ENCODE data around the gene LAMA4. TPM values are rescaled to one million over a fixed set of nuclear protein-coding genes. Genes with fewer than 3 reads are reported as not detected.

The LAMA4 gene
- total and polyA plus RNA-seq, 9 donors, result 29.0 to 92.8 (median 42.5) TPM

- 77 to 88% (median 77%) methylated on average over 4 of the region's 4 CpGs for WGBS, 3 donors
- no peaks in the 10 kb centered on the region for H3K9me3 ChIP-seq
- H3K27me3 ChIP-seq, result no peaks in the 10 kb centered on the region
- H3K4me1 ChIP-seq (ENCODE audit: insufficient read depth), result peaks cover 15% of the 10 kb centered on the region
- TF ChIP-seq CTCF (IDR thresholded peaks at IDR 0.05), result no peak
- no peak for TF ChIP-seq EP300 (IDR thresholded peaks at IDR 0.05)
- TF ChIP-seq POLR2A (IDR thresholded peaks at IDR 0.05), result no peak
- intact Hi-C loops (cut with DNase I), result no loop called here
- no peak overlapping the region for H3K27ac ChIP-seq
- DNase-seq, result no peak
- no peak overlapping the region for H3K4me3 ChIP-seq
- no peaks in the 10 kb centered on the region for H3K36me3 ChIP-seq
Observed at GRCh38 chr6:112249489-112249888, 4.9 kb downstream of the LAMA4 start.

- H3K9me3 ChIP-seq, result no peaks in the 10 kb centered on the region
- no peak for DNase-seq
- WGBS, 3 donors, result 54 to 63% (median 57%) methylated on average over 5 of the region's 5 CpGs
- TF ChIP-seq CTCF (IDR thresholded peaks at IDR 0.05), result no peak
- TF ChIP-seq POLR2A (IDR thresholded peaks at IDR 0.05), result no peak
- TF ChIP-seq EP300 (IDR thresholded peaks at IDR 0.05), result no peak
- peaks cover 23% of the 10 kb centered on the region for H3K4me1 ChIP-seq (ENCODE audit: insufficient read depth)
- H3K36me3 ChIP-seq, result no peaks in the 10 kb centered on the region
- no peak overlapping the region for H3K27ac ChIP-seq
- H3K27me3 ChIP-seq, result no peaks in the 10 kb centered on the region
- intact Hi-C loops (cut with DNase I), result no loop called here
- H3K4me3 ChIP-seq, result no peak overlapping the region
Observed at GRCh38 chr6:112247275-112247674, 7.1 kb downstream of the LAMA4 start.

GRCh38 chr6:112245511-112246203 lies 8.7 kb downstream of the LAMA4 start:
- Histone ChIP-seq H3K27ac (peak overlapping the region in 1 of 2 donors; percentile 58), H3K9me3 (no peaks in the 10 kb centered on the region), H3K4me3 (peak overlapping the region; percentile 2), H3K4me1 (ENCODE audit: insufficient read depth) (peaks cover 19% of the 10 kb centered on the region), H3K27me3 (no peaks in the 10 kb centered on the region), H3K36me3 (no peaks in the 10 kb centered on the region)
- WGBS, 3 donors, result 4 to 15% (median 9%) methylated on average over 5 of the region's 5 CpGs
- no peak for DNase-seq
- intact Hi-C loops (cut with DNase I), result no loop called here
- no peak for TF ChIP-seq CTCF (IDR thresholded peaks at IDR 0.05)
- no peak for TF ChIP-seq EP300 (IDR thresholded peaks at IDR 0.05)
- no peak for TF ChIP-seq POLR2A (IDR thresholded peaks at IDR 0.05)

GRCh38 chr6:112243861-112244827 lies 10.2 kb downstream of the LAMA4 start:
- Histone ChIP-seq H3K27ac (peak overlapping the region in 1 of 2 donors; percentile 58), H3K9me3 (no peaks in the 10 kb centered on the region), H3K27me3 (no peaks in the 10 kb centered on the region), H3K36me3 (no peaks in the 10 kb centered on the region), H3K4me3 (peak overlapping the region; percentile 19), H3K4me1 (ENCODE audit: insufficient read depth) (peaks cover 18% of the 10 kb centered on the region)
- no peak for DNase-seq
- intact Hi-C loops (cut with DNase I), result no loop called here
- TF ChIP-seq POLR2A (IDR thresholded peaks at IDR 0.05) (no peak), EP300 (IDR thresholded peaks at IDR 0.05) (no peak), CTCF (IDR thresholded peaks at IDR 0.05) (no peak)
- 50 to 59% (median 54%) methylated on average over 11 of the region's 11 CpGs for WGBS, 3 donors

Data from ovary (tissue), 9 donors.